Activated CD8-positive, alpha-beta T cell treated with anti-CD3 and anti-CD28 coated beads, Interleukin-2, amount 10 ng/mL, durations not matched to agents 7 days and 5 days (primary cell): ENCODE measurements around the gene RUVBL2. TPM values are rescaled to one million over a fixed set of nuclear protein-coding genes. Genes with fewer than 3 reads are reported as not detected.
"Not testable (repeated sequence)": the region's sequence is repeated elsewhere in the genome, so short reads cannot be mapped to it uniquely, and the experiment has no call there.

ENCODE experiments used
- ATAC-seq: fragments of 150-1000 bp; cut with Tn5 transposase; one replicate; pipeline ENCODE4 v1.10.0; 2021; ENCODE audit warnings: moderate library complexity
- CTCF ChIA-PET: fragments of 350-600 bp; sonication (Branson Sonifier 250); formaldehyde crosslinking; loops from one replicate; lab custom pipeline; 2021; ENCODE audit warnings: antibody characterized with exemption; lab: Charles Lee
- POLR2A ChIA-PET: fragments of 350-600 bp; sonication (Branson Sonifier 250); formaldehyde crosslinking; loops from one replicate; lab custom pipeline; 2021; ENCODE audit warnings: antibody characterized with exemption; lab: Charles Lee
- DNase-seq: peaks from one replicate; pipeline ENCODE4 v3.0.0-alpha.2; 2020
- H3K27ac Mint-ChIP-seq: one replicate; pipeline ENCODE4 v1.8.0; 2021; ENCODE audit warnings: mild to moderate bottlenecking, mixed read lengths
- H3K27me3 Mint-ChIP-seq: one replicate; pipeline ENCODE4 v1.8.0; 2021; ENCODE audit warnings: low read depth, mixed read lengths
- H3K36me3 Mint-ChIP-seq: one replicate; pipeline ENCODE4 v1.8.0; 2021; ENCODE audit warnings: low read depth, mixed read lengths
- H3K4me1 Mint-ChIP-seq: one replicate; pipeline ENCODE4 v1.8.0; 2021; ENCODE audit warnings: low read depth, mixed read lengths
- H3K4me3 Mint-ChIP-seq: one replicate; pipeline ENCODE4 v1.8.0; 2021; ENCODE audit warnings: mild to moderate bottlenecking, mixed read lengths
- H3K9me3 Mint-ChIP-seq: one replicate; pipeline ENCODE4 v1.8.0; 2022; ENCODE audit warnings: mixed read lengths; ENCODE audit not compliant: insufficient read depth
- total RNA-seq, 2 experiments: library from RNA; stranded (reverse); gene quantifications; one replicate each; pipeline ENCODE4 v1.2.3, GENCODE V29; 2021

RUVBL2 gene
- total RNA-seq, 2 experiments from 2014 or later, result 105 to 106 TPM

DNA sequence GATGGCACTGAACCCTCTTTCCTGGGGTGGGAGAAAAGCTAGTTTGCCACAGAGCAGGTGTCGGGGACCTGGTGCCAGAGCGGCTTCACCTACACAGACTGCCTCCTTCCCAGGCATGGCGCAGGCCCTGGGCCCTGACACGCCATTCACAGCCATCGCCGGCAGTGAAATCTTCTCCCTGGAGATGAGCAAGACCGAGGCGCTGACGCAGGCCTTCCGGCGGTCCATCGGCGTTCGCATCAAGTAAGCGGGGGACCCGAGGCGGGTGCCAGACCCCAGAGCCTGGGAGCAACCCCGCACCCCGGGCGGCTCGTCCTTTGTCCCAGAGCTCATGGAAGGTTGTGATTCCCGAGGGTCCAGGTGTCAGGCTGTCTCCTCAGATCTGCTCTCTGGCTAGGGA, 13.2 kb downstream of the RUVBL2 start:
- no peak for DNase-seq
- no peaks in the 10 kb centered on the region for H3K4me1 Mint-ChIP-seq
- H3K27ac Mint-ChIP-seq, result no peak overlapping the region
- H3K4me3 Mint-ChIP-seq, result no peak overlapping the region
- H3K36me3 Mint-ChIP-seq, result peaks cover 34% of the 10 kb centered on the region
- H3K9me3 Mint-ChIP-seq, result no peaks in the 10 kb centered on the region
- ATAC-seq, result no peak
- H3K27me3 Mint-ChIP-seq, result no peaks in the 10 kb centered on the region
- CTCF ChIA-PET, result no interaction called here
- POLR2A ChIA-PET, result no interaction called here

GRCh38 chr19:49009828-49010227, 16.1 kb downstream of the RUVBL2 start:
- POLR2A ChIA-PET, result interaction anchor here (0.6 kb wide), 1 partner anchor 226 kb away, joined by 3 read pairs; no protein-coding TSS in a partner anchor
- Mint-ChIP-seq H3K4me3 (no peak overlapping the region), H3K27ac (no peak overlapping the region), H3K36me3 (peaks cover 32% of the 10 kb centered on the region), H3K4me1 (no peaks in the 10 kb centered on the region), H3K27me3 (no peaks in the 10 kb centered on the region), H3K9me3 (no peaks in the 10 kb centered on the region)
- DNase-seq, result no peak
- CTCF ChIA-PET, result interaction anchor here (1.2 to 3.3 kb wide), 3 partner anchors 10 to 46 kb away, joined by 3 to 17 read pairs (median 5); no protein-coding TSS in a partner anchor
- no peak for ATAC-seq

DNA sequence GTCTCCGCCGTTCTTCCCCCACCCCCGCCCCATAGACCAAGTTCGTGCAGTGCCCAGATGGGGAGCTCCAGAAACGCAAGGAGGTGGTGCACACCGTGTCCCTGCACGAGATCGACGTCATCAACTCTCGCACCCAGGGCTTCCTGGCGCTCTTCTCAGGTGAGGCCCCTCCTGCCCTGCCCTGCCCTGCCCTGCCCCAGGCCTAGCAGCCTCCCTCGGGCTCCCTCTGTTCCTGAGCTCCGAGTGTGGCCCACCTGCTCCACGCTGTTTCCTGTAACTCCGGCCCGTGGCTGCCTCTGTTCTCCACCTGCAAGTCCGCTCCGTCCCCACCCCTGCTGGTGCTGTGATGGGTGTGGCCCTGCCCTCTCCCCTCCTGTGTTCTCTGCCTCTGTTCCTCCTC, 16.8 kb downstream of the RUVBL2 start:
- POLR2A ChIA-PET, result no interaction called here
- H3K27ac Mint-ChIP-seq, result peak overlapping the region; percentile 23
- no peak overlapping the region for H3K4me3 Mint-ChIP-seq
- DNase-seq, result no peak
- H3K4me1 Mint-ChIP-seq, result no peaks in the 10 kb centered on the region
- no peak for ATAC-seq
- H3K9me3 Mint-ChIP-seq, result no peaks in the 10 kb centered on the region
- H3K27me3 Mint-ChIP-seq, result no peaks in the 10 kb centered on the region
- H3K36me3 Mint-ChIP-seq, result peaks cover 29% of the 10 kb centered on the region
- CTCF ChIA-PET, result interaction anchor here (3.3 kb wide), 1 partner anchor 11 kb away, joined by 17 read pairs; no protein-coding TSS in a partner anchor

GRCh38 chr19:49011194-49011593, 17.5 kb downstream of the RUVBL2 start:
- POLR2A ChIA-PET, result no interaction called here
- Mint-ChIP-seq H3K9me3 (no peaks in the 10 kb centered on the region), H3K36me3 (peaks cover 35% of the 10 kb centered on the region), H3K4me1 (no peaks in the 10 kb centered on the region), H3K27me3 (no peaks in the 10 kb centered on the region), H3K4me3 (no peak overlapping the region), H3K27ac (no peak overlapping the region)
- ATAC-seq (no peak), DNase-seq (no peak)
- CTCF ChIA-PET, result no interaction called here

DNA sequence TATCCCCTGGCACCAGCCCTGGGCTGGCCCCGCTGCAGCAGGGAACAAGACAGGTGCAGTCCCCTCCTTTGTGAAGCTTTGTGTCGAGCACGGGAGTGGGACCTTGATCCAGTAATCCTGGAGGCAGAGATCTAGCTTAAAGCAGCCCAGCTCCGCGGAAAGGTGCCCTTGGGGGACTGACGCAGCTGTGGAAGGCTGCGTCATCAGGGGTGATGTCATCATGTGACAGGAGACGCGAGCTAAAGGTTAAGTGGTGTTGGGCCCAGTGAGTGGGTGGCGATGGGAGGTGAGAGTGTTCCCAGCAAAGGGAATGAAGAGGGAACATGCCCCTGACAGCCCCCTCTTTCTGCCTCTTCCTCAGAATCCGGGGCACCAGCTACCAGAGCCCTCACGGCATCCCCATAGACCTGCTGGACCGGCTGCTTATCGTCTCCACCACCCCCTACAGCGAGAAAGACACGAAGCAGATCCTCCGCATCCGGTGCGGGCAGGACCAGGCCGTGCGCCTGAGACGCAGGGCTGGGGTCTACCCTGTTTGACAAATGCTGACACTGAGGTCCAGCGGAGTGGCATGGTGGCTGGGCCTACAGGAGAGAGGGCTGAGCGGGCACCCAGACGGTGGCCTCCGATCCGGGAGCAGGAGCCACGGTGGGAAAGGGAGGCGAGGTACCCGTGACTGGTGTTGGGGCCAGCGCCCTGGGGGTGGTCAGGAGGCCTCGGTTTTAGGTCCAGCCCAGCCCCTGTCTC, 20.6 kb downstream of the RUVBL2 start:
- H3K9me3 Mint-ChIP-seq, result no peaks in the 10 kb centered on the region
- no peak overlapping the region for H3K27ac Mint-ChIP-seq

GRCh38 chr19:49014870-49015255, 21.2 kb downstream of the RUVBL2 start:
- peaks cover 23% of the 10 kb centered on the region for H3K36me3 Mint-ChIP-seq
- no peaks in the 10 kb centered on the region for H3K9me3 Mint-ChIP-seq
- H3K4me3 Mint-ChIP-seq, result no peak overlapping the region
- H3K27me3 Mint-ChIP-seq, result peaks cover 7% of the 10 kb centered on the region
- H3K4me1 Mint-ChIP-seq, result peaks cover 23% of the 10 kb centered on the region
- H3K27ac Mint-ChIP-seq, result no peak overlapping the region
- DNase-seq (no peak), ATAC-seq (no peak)
- ChIA-PET CTCF (interaction anchor here (1.5 to 1.7 kb wide), 2 partner anchors 15 to 21 kb away, joined by 6 to 9 read pairs; partner anchors contain the start of genes GYS1 and RUVBL2), POLR2A (no interaction called here)

More for the DNA sequence above, 20.6 kb downstream of the RUVBL2 start:
- Mint-ChIP-seq H3K36me3 (peaks cover 26% of the 10 kb centered on the region), H3K27me3 (peaks cover 6% of the 10 kb centered on the region), H3K4me3 (no peak overlapping the region), H3K4me1 (peaks cover 19% of the 10 kb centered on the region)
- DNase-seq (no peak), ATAC-seq (no peak)
- CTCF ChIA-PET, result interaction anchor here (1.5 to 1.7 kb wide), 2 partner anchors 15 to 21 kb away, joined by 6 to 9 read pairs; partner anchors contain the start of genes GYS1 and RUVBL2
- POLR2A ChIA-PET, result no interaction called here

GRCh38 chr19:49016067-49016839, 22.6 kb downstream of the RUVBL2 start:
- Mint-ChIP-seq H3K9me3 (no peaks in the 10 kb centered on the region), H3K27me3 (peaks cover 8% of the 10 kb centered on the region), H3K27ac (no peak overlapping the region), H3K4me3 (no peak overlapping the region), H3K4me1 (peaks cover 35% of the 10 kb centered on the region), H3K36me3 (peaks cover 20% of the 10 kb centered on the region)
- ChIA-PET POLR2A (no interaction called here), CTCF (interaction anchor here (0.8 to 4.3 kb wide), 2 partner anchors 17 to 23 kb away, joined by 3 to 26 read pairs; partner anchors contain the start of genes GYS1 and RUVBL2)
- DNase-seq (no peak), ATAC-seq (no peak)

GRCh38 chr19:49017041-49017665, 23.5 kb downstream of the RUVBL2 start, which contains the start of gene LHB:
Gene LHB, minus strand, starts transcription at chr19:49017091. Its CDS starts 10 bp downstream, at chr19:49017081.
- no peak within 1 kb of the TSS for H3K27ac Mint-ChIP-seq
- ChIA-PET POLR2A (interaction anchor here (1.3 kb wide), 1 partner anchor 23 kb away, joined by 3 read pairs; no protein-coding TSS in a partner anchor), CTCF (interaction anchor here (1.3 to 5.8 kb wide), 3 partner anchors 18 to 38 kb away, joined by 4 to 32 read pairs (median 26); partner anchors contain the start of genes GYS1 and RUVBL2)
- DNase-seq, result no peak
- ATAC-seq, result no peak
- H3K27me3 Mint-ChIP-seq, result peaks cover 11% of the 10 kb centered on the region
- peaks cover 20% of the 10 kb centered on the region for H3K36me3 Mint-ChIP-seq
- peaks cover 39% of the 10 kb centered on the region for H3K4me1 Mint-ChIP-seq
- H3K9me3 Mint-ChIP-seq, result no peaks in the 10 kb centered on the region
- peak within 1 kb of the TSS; percentile 72 for H3K4me3 Mint-ChIP-seq

DNA sequence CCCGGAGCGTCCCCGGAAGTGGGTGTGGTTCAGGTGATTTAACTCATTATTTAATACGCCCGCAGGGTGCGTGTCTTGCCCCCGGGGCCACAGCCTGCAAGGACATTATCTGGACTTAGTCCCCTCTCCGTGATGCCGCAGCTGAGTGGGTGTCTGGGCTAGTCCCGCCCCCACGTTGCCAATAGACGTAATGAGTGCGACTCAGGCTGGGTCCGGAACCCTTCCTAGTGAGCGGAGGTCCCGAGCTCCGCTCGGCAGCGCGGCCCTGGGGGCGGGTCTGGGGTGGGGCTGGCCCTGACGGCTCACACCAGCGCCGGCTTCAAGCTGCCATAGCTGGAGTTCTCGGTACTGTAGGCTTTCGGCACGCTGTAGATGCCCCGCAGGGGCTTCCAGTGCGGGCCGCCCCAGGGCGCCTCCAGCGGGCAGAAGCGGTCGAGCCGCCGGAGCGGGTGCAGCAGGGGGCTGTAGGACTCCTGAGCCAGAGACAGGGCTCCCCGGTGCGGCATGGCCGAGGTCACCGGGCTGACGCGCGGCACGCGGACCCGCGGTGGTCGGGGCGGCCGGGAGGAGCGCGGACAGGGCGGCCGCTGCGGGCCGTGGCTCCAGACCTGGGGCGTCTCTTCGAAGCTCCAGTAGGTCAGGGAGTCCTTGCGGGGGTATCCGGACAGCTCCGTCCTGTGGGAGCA, 24.1 kb downstream of the RUVBL2 start:
- ATAC-seq (peak; percentile 81), DNase-seq (peak; percentile 73)
- Mint-ChIP-seq H3K4me1 (peaks cover 39% of the 10 kb centered on the region), H3K4me3 (peak overlapping the region; percentile 72), H3K27ac (no peak overlapping the region), H3K27me3 (peaks cover 11% of the 10 kb centered on the region), H3K36me3 (peaks cover 16% of the 10 kb centered on the region), H3K9me3 (no peaks in the 10 kb centered on the region)
- ChIA-PET CTCF (interaction anchor here (1.0 to 5.8 kb wide), 5 partner anchors 14 to 80 kb away, joined by 3 to 32 read pairs (median 8); partner anchors contain the start of genes GYS1 and RUVBL2), POLR2A (interaction anchor here (0.7 to 1.3 kb wide), 2 partner anchors 24 to 80 kb away, joined by 3 read pairs; no protein-coding TSS in a partner anchor)

- peaks cover 11% of the 10 kb centered on the region for H3K27me3 Mint-ChIP-seq
- H3K4me3 Mint-ChIP-seq, result peak overlapping the region; percentile 72
- ATAC-seq (peak; percentile 25), DNase-seq (peak; percentile 48)
- ChIA-PET POLR2A (interaction anchor here (1.1 to 1.3 kb wide), 2 partner anchors 25 to 79 kb away, joined by 3 read pairs; no protein-coding TSS in a partner anchor), CTCF (interaction anchor here (1.0 to 5.8 kb wide), 5 partner anchors 15 to 79 kb away, joined by 3 to 32 read pairs (median 8); partner anchors contain the start of genes GYS1 and RUVBL2)
- H3K27ac Mint-ChIP-seq, result peak overlapping the region; percentile 30
- peaks cover 14% of the 10 kb centered on the region for H3K36me3 Mint-ChIP-seq
- not testable (repeated sequence) for H3K9me3 Mint-ChIP-seq
- peaks cover 39% of the 10 kb centered on the region for H3K4me1 Mint-ChIP-seq
Measured at GRCh38 chr19:49018388-49019241, 24.9 kb downstream of the RUVBL2 start.
